Ammon's horn (tissue), 1 donor: Measurements from ENCODE around the gene ROR2.
"Not testable (repeated sequence)": the region's sequence is repeated elsewhere in the genome, so short reads cannot be mapped to it uniquely, and the experiment has no call there.

Experiments
- DNase-seq: peaks from one replicate; pipeline ENCODE4 v3.0.0-alpha.2; 2016; ENCODE audit warnings: low spot score

The ROR2 gene

DNA sequence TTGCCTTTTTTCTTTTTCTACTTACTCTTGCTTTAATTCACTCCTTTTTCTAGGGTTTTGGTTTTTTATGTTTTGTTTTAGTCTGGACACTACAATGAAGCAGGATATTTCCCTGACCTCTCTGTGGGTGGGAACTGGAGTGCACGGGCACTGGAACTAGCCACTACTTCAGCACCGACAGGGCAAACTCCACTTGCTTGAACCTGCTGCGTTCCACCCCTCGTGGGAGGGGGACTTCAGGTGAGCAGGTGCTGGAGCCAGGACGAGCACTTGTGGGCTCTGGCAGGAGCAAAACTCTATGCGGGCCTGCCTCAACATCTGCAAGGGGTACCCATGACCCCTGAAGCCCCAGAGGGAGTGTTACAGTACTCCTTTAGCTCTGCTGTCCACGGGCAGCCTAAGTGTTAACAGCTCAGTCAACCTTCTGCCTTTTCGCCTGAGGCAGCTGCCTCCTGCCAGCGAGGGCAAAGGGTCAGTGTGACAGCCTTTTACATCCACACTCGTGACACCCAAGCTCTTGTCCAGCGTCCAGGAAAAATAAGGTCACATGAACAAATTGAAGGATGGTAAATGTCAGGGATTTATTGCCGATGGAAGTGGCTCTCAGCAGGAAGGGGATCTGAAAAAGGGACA, 382.3 kb downstream of the ROR2 start:
- no peak for DNase-seq

DNA sequence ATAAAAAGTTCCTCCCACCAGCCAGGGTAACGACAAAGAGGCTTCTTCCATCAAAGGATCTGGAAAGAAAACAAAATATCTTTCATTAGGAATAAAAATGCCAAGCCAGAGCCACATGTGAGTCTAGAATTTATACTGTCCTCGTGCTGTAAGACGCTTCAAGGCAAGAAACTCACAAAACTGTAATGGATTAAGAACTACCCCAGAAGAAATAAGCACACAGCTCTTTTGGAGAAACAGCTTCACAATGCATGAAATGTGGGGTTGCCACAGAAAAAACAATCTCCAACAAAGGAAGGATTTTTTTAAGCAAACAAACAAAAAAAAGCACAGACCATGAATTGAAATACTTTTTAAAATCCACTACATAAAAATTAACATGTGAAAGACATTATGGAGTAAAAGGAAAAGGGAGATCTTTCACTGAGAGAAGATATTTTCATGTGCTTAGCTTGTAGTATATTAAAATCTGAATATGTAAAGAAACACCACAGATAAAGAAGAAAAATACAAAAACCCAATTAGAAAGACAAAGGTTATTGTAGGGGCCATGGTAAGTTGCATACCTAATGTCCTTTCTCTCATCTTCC, 385.9 kb downstream of the ROR2 start:
- no peak for DNase-seq

DNA sequence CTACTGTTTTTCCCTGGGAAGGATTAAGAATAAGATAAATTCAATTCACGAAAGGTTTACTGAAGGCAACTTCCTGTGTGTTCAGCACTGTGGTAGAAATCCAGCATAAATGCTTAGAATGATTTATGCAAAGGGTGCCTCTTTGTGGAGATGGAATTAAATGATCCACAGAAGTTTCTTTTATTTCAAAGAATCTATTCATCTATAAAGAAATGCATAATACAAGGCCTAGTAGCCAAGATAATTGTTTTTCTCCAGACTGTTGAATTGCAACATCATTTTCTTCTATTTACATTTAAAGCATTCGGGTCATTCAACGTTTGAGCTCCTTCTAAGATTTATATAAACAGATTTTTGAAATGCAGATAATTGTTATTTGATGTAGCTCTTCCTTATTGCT, 387.6 kb downstream of the ROR2 start:
- no peak for DNase-seq

GRCh38 chr9:91560301-91560700, 389.7 kb downstream of the ROR2 start:
- DNase-seq, result no peak

GRCh38 chr9:91558879-91559278, 391.1 kb downstream of the ROR2 start:
- DNase-seq, result no peak

GRCh38 chr9:91558395-91558794, 391.6 kb downstream of the ROR2 start:
- DNase-seq, result no peak

DNA sequence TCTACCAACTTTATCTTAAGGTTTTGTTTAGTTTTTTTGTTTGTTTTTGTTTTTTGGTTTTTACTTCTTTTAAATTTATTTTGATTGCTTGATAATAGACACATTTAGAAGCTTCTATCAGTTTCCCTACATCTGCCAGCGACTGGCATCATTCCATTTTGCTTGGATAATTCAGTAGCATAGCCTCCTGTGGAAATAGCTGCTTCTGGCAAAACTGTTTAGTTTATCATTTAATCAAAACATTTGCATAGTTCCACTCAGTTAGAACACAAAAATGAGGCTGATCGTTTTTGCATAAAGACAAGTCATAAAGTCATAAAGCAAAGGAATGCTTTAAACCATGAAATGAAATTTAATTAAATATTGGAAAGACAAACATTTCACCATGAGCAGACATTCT, 392.7 kb downstream of the ROR2 start:
- DNase-seq, result no peak

DNA sequence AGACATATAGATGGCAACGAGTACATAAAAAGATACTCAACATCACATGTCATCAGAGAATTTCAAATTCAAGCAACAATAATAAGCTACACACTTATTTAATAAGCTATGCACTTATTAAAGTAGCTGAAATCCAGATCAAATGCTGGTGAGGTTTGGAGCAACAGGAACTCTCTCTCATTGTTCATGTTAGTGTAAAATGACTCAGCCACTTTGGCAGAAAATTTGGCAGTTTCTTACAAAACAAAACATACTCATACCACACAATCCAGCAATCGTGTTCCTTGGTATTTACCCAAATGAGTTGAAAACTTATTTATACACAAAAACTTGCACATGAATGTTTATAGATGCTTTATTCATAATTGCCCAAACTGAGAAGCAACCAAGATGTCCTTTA, 394.9 kb downstream of the ROR2 start:
- DNase-seq, result no peak

- no peak for DNase-seq
Measured at GRCh38 chr9:91549177-91549576, 400.9 kb downstream of the ROR2 start.

- DNase-seq, result no peak
Measured at GRCh38 chr9:91547081-91547480, 402.9 kb downstream of the ROR2 start.

DNA sequence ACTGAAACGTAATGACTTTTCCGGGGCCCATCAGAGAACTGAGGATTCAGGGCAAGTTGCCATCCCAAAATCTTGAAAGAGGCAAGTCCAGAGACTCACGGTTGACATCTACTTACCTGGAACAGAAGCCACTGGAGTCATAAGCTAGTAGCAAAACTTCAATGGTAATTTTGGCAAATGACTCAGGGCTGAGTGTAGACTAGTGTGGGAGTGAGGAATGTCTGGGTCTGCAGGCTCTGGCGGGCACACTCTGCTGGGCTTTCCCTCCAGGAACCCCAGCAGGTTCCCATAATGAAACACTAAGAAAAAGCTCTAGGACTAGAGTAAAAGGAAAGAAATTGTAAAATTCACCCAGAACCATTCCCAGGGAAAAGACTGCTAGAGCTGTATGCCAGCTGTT, 403.5 kb downstream of the ROR2 start:
- DNase-seq, result no peak

DNA sequence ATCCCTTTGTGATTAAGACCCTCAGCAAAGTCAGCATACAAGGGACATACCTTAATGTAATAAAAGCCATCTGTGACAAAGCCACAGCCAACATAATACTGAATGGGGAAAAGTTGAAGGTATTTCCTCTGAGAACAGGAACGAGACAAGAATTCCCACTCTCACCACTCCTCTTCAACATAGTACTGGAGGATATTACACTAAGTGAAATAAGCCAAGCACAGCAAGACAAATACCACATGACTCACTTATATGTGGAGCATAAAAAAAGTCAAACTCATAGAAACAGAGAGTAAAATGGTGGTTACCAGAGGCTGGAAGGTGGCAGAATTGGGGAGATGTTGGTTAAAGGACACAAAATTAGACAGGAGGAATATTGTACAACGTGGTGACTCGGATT, 408.3 kb downstream of the ROR2 start:
- no peak for DNase-seq

DNA sequence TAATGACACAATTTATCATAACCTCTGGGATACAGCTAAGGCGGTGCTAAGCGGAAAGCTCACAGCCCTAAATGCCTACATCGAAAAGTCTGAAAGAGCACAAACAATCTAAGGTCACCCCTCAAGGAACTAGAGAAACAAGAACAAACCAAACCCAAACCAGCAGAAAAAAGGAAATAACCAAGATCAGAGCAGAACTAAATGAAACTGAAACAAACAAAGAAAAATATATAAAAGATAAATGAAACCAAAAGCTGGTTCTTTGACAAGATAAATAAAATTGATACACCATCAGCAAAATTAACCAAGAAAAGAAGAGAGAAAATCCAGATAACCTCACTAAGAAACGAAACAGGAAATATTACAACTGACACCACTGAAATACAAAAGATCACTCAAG, 409.5 kb downstream of the ROR2 start:
- not testable (repeated sequence) for DNase-seq

- DNase-seq, result no peak
Measured at GRCh38 chr9:91536211-91536691, 413.8 kb downstream of the ROR2 start.

GRCh38 chr9:91534374-91534773, 415.7 kb downstream of the ROR2 start:
- no peak for DNase-seq

DNA sequence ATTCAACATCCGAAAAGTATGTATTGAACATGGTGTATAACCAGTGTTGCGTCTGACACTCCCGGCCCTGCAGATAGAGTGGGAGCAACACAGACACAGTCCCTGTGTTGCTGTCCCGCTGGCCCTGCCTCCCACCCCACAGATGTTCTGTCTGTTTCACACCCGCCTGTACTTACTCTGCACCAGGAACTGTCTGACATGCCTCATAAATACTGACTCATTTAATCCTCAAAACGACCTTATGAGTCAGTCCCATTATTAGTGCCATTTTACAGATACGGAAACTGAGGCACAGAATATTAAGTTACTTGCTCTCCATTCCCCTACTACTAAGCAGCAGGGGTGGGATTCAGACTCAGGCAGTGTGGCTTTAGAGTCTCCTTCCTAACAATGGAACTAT, 416.6 kb downstream of the ROR2 start:
- DNase-seq, result no peak

DNA sequence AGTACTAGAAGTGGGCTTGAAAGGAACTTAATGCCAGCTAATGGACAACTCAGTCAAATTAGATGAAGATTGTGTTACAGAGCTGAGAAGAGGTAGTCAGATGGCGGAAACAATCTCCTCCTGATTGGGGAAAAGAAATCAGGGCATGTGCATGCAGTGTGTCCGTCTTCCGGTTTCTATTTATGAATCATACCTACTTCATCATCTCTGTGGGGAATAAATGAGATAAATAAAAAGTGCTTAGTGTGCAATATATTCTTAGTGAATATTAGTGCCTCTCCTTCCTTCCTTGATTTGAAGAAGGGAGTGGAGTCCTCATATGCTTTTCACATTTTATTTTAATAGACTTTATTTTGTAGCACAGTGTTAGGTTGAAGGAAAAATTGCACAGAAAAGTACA, 417.7 kb downstream of the ROR2 start:
- no peak for DNase-seq

GRCh38 chr9:91530829-91531228, 419.2 kb downstream of the ROR2 start:
- no peak for DNase-seq

GRCh38 chr9:91522481-91522880, 427.5 kb downstream of the ROR2 start:
- DNase-seq, result no peak

DNA sequence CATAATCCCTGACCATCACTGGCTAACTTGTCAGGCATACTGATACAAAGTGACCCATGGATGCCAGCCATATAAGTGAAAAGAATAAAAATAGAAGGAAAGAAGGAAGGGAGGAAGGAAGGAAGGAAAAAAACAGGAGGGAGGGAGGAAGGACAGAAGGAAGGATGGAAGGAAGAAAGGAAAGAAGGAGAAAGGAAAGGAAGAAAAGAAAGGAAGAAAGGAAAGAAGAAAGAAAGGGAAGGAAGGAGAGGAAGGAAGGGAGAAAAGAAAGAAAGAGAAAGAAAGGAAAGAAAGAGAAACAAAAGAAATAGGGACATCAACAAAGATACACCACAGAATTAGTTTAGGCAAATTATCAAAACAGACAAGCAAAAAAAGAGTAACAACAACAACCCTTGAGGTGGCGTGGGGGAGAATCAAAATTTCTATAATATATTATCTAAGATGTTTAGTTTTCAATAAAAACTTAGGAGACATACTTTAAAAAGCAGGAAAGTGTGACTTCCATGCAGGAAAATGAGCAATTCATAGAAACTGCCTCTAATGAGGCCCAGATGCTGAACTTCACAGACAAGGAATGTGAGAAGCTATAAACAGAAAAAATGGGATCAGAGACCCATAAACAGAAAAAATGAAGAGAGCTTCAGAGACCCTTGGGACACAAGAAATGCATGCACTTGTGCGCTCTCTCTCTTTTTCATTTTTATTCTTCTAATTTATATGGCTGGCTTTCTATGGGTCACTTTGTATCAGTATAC, 430.3 kb downstream of the ROR2 start:
- DNase-seq, result no peak

DNA sequence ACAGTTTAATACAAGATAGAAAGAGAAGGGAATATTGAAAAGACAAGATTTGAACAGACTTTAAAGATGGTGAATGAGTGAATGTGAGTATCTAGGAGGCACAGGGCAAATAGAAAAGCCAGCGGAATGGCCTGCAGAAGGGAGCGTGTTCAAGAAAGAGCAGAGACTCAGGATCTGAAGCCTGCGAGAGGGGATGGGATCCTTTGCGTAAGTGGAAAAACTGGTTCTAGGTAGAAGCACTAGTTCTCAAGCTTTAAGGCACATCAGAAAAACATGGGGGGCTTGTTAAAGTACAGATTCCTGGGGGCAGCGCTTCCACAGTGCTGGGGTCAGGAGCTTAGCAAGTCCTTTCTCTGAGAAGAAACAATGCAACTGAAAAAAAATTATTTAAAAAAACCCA, 431.6 kb downstream of the ROR2 start:
- no peak for DNase-seq

- DNase-seq, result no peak
Measured at GRCh38 chr9:91517801-91518200, 432.2 kb downstream of the ROR2 start.

- DNase-seq, result not testable (repeated sequence)
Measured at GRCh38 chr9:91517332-91517731, 432.7 kb downstream of the ROR2 start.
